GM18505 (cell line): ENCODE measurements around the gene JDP2.

Experiments used
- ATAC-seq: cut with Tn5 transposase; IDR thresholded peaks from one replicate; pipeline ENCODE4 v1.9.1; 2021; ENCODE audit not compliant: unreplicated experiment
- POLR2A ChIP-seq: IDR thresholded peaks from 4 replicates; pipeline ENCODE4 v1.6.1; 2011; ENCODE audit warnings: borderline replicate concordance; ENCODE audit not compliant: insufficient read depth, insufficient read length; ENCODE audit errors: extremely low read depth

JDP2 gene

DNA sequence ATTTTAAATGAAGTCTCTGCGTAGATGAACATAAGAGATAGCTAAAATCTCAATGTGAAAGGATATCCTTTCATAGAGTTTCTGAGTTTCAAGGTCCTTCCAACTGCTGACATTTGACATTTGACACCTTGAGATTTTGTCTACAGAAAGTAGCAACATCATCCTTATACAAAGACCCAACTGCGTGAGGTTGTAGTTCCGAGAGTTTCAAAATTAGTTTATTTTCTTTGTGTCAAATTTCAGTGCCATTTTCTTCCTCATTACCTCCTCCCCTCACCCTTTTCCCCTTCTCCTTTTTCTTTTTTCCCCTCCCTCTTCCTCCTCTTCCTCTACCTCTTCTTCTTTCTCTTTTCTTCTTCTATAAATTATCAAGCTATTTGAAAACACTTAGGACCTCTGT lies 67.6 kb downstream of the JDP2 start:
- no peak for TF ChIP-seq POLR2A
- no peak for ATAC-seq

DNA sequence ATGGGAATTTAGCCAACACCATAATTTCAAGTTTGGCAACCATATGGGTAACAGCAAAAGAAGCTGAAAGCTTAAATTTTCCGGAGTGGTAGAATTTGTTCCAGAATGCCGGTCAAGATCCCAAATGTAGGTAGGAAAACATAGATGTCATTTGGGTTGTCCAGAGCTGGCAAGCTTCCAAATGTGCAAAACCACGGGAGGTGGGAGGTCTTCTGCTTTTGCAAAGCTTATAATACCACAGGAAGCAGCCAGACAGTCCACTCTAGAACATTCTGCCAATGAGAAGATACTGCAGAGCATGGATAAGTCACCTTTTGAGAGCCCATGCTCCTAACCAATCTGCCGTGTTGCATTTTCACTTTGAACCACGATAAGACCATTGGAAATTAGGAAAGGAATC lies 68.1 kb downstream of the JDP2 start:
- no peak for ATAC-seq
- no peak for TF ChIP-seq POLR2A

DNA sequence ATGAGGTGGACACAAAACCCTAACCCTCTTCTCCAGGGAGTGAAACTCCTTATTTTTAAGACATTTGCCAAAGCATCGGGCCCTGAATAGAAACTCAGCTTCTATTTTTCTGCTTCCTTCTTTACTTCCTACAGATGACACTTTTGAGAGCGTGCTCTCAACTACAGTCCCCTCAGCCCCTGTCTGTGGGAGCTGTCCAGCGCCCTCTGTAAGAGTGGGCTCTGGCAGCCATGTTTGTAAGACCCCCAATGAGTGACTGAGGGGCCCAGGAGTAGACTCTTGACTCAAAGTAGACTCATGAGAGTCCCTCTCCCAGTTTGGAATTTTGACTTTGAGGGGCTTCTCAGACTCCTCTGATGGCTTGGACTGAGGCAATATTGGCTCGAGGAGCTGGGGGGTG lies 68.9 kb downstream of the JDP2 start:
- ATAC-seq, result no peak
- no peak for TF ChIP-seq POLR2A

DNA sequence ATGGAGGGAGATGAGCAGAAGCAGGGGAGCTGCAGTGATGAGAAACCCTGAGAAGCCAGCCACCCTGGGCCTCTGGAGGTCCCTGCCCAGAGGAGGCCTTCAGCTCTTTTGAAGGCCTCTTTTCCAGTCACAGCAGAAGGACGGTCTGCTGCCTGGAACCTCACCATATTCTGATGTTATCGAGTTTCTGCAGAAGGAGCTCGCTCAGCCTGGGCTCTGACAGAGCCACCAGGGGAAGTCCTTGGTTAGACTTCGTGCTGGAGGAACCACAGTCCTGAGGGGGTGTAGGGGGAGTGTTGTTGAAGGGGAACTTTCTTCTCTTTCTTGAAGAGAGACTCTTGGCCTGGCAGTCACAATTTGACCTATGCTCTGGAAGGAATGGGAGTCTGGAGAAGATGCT lies 69.4 kb downstream of the JDP2 start:
- no peak for TF ChIP-seq POLR2A
- peak; percentile 40 for ATAC-seq

DNA sequence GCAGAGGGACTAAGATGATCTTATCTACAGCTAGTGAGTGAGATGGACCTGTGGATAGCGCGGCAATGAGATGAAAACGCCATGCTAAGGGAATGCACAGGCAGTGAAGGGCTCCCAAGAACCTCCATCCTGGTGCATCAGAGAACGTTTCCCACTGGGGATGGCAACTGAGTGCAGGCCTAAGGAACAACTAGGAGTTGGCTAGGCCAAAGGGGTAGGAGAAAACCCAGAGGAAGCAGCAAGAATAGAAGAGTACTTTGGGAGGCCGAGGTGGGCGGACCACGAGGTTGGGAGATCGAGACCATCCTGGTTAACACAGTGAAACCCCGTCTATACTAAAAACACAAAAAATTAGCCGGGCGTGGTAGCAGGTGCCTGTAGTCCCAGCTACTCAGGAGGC lies 69.9 kb downstream of the JDP2 start:
- no peak for TF ChIP-seq POLR2A
- no peak for ATAC-seq

DNA sequence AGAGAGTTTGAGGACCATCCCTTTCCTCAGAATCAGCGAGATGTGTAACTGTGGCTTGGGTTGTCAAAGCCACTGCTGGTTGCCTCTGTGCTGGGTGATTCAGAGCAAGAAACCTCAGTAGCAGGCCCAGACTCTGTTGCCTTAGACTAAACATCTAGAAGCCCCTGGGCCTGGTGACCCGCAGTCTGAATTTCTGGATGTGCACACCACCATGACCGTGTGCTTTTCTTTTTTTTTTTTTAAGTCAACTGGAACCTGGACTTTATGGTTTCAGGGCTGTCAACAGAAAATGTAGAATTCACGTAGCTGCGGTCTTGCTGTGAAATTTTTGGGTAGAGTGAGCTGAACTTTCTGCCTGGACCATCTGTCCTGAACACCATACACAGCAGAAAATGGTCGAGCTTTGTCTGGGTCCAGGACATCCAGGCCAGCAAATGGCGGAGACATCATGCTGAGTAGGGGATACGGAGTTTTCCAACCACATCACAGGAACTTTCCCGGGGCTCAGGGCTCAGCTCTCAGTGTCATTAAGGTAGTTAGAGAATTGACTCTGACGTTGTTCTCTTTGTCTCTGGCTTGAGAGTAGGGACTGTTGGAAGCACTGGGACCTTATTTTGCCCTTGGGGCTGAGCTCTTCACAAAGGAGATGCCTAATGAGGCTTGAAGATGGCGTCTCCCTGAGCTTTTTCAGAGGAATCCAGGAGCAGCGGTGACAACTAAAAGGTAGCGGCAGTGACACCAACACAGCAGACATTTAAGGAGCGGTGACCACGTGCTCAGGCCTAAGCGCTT lies 71.5 kb downstream of the JDP2 start:
- TF ChIP-seq POLR2A, result peak; percentile 25
- peak; percentile 53 for ATAC-seq

DNA sequence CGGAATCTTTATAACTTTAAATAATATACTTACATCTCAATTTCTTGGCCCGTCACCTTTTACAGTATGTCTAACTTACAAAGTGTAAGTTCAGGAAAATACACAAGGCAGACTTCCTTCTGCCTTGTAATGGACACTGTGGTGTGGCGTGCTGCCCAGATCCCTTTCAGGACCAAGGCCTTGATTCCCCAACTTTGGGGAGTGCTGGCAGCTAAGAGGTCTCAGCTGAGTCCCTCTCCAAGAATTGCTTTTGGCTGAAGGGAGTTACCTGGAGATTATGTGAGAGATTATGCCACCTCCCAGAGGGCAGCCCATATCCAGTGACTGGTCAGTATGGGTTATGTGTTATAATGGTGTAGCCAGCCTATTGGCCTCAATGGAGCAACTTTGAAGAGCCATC lies 73.3 kb downstream of the JDP2 start:
- ATAC-seq, result no peak
- TF ChIP-seq POLR2A, result no peak

DNA sequence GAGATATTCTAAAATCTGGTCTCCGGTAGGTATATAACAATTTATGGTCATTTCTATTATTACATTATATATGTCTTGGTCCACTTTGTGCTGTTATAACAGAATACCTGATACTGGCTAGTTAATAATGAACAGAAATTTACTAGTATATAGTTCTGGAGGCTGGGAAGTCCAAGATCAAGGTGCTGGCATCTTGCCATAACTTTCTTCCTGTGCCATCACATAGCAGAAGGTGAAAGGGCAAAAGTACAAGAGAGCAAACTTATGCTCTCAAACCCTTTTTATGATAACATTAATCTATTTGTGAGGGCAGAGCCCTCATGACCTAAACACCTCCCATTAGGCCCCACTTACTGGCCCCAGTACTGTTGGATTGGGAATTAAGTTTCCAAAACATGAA lies 76.6 kb downstream of the JDP2 start:
- ATAC-seq, result no peak
- TF ChIP-seq POLR2A, result no peak

DNA sequence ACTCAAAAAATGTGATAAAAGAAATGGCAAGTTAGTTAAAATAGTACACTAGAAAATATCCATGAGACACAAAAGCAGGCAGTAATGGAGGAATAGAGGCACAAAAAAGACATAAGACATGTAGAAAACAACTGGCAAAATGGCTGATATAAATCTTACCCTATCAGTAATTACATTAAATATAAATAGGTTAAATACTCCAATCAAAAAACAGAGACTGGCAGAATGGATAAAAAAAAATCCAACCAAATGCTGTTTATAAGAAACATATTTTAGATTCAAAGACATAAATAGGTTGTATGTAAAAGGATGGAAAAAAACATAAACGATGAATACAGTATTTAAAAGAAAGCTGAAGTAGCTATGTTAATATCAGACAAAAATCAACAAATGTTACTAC lies 79.1 kb downstream of the JDP2 start:
- no peak for ATAC-seq

DNA sequence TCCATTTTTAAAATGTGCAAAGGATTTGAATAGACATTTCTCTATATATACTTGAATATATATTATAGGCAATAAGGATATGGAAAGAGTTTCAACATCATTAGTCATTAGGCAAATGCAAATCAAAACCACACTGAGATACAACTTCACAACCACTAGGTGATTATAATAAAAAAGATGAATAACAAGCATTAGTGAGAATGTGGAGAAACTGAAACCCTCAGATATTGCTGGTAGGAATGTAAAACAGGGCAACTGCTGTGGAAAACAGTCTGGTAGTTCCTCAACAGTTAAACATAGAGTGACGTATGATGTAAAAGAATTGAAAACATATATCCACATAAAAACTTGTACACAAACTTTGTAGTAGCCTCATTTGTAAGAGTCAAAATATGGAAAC lies 82.7 kb downstream of the JDP2 start:
- ATAC-seq, result no peak
- no peak for TF ChIP-seq POLR2A

More for the DNA sequence above, 79.1 kb downstream of the JDP2 start:
- no peak for TF ChIP-seq POLR2A

DNA sequence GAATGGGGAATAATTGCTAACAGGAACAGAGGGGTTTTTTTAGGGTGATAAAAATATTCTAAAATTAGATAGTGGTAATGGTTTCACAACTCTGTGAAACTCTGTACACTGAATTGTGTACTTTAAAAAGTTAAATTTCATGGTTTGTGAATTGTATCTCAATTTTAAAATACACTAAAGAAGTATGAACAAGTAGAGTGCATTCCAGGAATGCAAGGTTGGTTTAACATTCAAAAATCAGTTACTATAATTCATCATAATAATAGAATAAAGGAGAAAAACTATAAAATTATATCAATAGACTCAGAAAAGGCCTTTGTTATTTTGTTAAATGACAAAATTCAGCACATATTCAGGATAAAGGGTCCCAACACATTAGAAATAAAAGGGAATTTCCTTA lies 83.4 kb downstream of the JDP2 start:
- TF ChIP-seq POLR2A, result no peak
- ATAC-seq, result no peak

DNA sequence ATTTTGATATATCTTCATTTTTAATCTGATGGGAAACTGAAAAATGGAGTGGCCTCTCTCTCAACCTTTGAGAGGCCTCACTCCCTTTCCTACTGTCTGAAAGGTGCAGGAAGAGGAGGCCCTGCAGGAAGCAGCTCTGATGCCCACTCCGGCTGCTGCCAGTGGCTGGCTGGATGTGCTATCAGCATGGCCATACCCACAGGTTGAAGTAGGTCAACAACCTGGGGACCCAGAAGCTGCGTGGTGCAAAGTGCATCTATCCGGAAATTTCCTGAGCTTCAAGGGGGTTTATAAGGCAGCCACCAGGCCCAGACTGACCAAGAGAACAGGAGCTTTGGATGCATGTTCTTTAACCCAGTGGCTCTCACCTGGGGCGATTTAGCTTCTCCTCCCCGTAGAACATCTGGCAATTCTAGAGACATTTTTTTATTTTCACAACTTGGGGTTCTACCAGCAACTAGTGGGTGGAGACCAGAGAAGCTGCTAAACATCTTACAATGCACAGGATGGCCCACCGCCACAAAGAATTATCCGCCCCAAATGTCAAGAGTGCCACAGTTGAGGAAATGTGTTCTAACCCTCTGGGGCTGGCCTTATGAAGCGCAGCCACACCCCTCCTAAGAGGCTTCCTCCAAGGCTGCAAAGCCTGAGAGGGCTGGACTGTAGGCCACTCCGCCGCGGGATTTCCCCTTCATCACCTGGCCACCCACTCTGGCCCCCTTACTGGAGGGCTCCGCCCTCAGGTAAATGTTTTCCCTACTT lies 86.3 kb downstream of the JDP2 start:
- peak; percentile 35 for ATAC-seq
- no peak for TF ChIP-seq POLR2A

DNA sequence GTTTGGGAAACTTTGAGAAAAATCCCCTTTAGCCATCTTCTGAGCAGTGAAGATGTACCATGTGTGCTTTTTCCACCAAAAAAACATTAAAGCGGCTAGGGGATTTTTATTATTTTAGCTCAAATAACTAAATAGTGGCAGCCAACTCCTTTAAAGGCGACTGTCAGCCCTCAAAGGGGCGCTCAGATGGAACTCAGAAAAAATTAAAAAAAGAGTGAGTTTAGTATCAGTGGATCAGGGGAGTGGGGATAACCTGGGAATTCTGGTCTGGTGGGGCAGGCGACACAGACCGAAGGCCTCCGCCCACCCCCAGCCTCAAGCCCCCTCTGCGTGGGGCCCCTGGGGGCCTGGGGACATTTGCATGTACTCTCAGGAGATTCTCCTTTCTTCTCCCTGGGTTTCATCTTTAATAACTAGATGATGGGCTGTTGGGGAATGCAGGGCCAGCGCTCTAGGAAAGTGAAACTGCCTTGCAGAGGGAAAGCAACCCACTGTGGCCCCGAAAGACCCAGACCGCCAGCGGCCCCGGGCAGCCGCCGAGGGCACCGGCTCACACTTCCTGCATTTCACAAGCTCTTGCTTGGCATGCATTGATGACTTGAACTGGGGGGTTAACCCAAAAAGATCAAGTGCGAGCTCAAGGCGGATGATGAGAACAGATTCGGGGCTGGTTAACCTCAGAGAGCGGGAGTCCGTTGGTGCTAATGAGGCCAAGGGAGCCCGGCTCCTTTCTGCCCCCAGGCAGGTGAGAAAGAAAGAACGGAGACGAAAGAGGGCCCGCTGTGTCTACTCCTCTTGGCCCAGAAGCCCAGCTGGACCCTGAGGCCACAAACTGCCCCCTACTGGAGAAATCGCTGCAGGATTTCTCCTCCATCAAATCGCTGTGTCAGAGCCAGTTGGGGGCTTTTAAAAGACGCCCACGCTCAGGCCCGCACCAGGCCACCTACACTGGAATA lies 87.1 kb downstream of the JDP2 start:
- peak; percentile 41 for TF ChIP-seq POLR2A
- peak; percentile 42 for ATAC-seq

DNA sequence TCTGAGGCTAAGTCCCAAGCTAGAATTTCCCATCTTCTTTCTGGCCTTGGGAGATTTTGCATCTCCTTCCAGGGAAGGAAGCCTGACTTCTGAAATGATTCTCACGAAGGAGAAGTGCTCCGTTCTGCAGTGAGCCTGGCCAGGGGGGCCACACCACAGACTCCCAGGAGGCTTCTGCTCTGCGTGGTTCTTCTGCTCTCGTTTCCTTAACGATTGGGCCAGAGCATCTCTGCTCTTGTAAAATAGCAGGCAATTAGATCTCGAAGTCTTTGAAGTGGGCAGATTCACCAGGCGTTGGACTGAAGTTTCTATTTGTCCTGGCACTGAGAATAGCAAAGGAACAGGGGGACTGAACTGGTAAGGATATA lies 87.8 kb downstream of the JDP2 start:
- TF ChIP-seq POLR2A, result peak; percentile 19
- peak; percentile 42 for ATAC-seq

DNA sequence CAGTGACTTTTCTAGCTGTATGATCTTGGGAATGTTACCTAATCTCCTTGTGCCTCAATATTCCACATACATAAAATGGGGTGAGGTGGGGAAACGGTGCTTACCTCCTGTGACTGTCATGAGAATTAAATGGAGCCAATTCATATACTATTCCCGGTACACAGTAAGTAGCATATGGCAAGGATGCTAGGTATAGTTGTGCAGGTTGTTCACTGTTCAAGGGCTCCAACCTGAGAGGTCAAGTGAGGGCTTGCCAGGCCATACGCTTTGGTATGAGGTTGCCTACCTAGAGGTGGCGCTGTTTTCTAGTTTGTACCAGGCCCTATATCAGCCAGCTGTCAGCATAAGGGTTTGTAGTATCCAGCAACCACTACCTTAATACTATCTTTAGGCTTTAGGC lies 90.8 kb downstream of the JDP2 start:
- no peak for ATAC-seq
- no peak for TF ChIP-seq POLR2A
